ENCODE data around the gene PSME3IP1.

DNA sequence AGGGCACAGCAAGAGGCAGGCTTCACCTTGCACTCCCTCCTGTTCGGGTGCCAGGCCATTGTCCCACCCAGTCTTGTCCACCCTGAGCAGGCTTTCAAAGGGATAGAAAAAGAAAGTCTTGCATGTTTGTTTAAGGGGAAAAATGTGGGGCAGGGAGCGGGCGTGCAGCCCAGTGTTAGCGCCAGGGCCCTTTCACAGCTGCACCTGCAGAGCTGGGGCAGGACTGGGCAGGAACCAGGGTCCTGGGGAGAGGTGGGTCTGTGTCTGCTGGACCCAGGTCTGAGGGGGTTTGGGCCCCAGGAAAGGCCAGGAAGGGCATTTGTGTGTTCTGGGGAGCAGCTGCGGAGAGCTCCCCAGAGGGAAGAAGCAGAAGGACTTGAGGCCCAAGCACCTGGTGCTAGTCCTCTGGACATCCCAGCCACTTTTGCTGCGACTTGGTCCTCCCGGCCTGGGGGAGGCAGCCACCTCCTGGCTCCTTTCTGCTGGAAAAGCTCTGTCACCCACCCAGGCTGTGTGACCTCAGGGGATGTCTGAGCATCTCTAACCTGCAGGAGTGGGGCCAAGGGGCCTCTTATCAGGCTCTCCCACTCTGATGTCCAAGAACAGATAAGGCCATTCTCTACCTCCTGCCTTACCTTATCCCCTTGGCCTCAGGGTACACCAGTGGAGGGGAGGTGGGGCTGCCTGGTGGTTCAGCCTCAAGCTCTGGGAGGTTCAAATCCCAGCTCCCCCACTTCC, 44.7 kb downstream of the PSME3IP1 start:
- TF ChIP-seq, protein P1, sequence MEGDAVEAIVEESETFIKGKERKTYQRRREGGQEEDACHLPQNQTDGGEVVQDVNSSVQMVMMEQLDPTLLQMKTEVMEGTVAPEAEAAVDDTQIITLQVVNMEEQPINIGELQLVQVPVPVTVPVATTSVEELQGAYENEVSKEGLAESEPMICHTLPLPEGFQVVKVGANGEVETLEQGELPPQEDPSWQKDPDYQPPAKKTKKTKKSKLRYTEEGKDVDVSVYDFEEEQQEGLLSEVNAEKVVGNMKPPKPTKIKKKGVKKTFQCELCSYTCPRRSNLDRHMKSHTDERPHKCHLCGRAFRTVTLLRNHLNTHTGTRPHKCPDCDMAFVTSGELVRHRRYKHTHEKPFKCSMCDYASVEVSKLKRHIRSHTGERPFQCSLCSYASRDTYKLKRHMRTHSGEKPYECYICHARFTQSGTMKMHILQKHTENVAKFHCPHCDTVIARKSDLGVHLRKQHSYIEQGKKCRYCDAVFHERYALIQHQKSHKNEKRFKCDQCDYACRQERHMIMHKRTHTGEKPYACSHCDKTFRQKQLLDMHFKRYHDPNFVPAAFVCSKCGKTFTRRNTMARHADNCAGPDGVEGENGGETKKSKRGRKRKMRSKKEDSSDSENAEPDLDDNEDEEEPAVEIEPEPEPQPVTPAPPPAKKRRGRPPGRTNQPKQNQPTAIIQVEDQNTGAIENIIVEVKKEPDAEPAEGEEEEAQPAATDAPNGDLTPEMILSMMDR (conservative IDR thresholded peaks at IDR 0.05; ENCODE audit: low read length), result no peak
- TF ChIP-seq EZH2phosphoT487 (IDR thresholded peaks at IDR 0.05; ENCODE audit: borderline replicate concordance), result no peak
